CD14-positive monocyte (primary cell): Measurements from ENCODE around the gene JARID2. TPM values are rescaled to one million over a fixed set of nuclear protein-coding genes. Genes with fewer than 3 reads are reported as not detected.

Experiments used
- DNase-seq, 3 donors: peaks; one replicate each; pipeline ENCODE4 v3.0.0-alpha.2; 2011 to 2022
- H2AFZ ChIP-seq: 2 replicates; pipeline ENCODE4 v1.6.0; 2012; ENCODE audit warnings: mild to moderate bottlenecking, low read depth, low read length, inconsistent platforms; ENCODE audit not compliant: insufficient read depth, poor library complexity, severe bottlenecking
- H3K27ac ChIP-seq, 2 donors: 1 replicate in 1 of 2; 2 replicates in 1 of 2; pipeline ENCODE4 v1.5.1; 2012 to 2013; ENCODE audit warnings: low read length in 2 of 2, control low read depth in 1 of 2, inconsistent platforms in 1 of 2, low read depth in 1 of 2, mild to moderate bottlenecking in 1 of 2
- H3K27me3 ChIP-seq, 2 donors: one replicate each; pipeline versions ENCODE4 v1.6.0 to v1.6.1; 2011 to 2013; ENCODE audit warnings: low read length in 2 of 2; ENCODE audit not compliant: control insufficient read depth in 2 of 2, insufficient read depth in 2 of 2
- H3K36me3 ChIP-seq, 2 donors: replicated peaks in 1 of 2; 1 replicate in 1 of 2; 2 replicates in 1 of 2; pipeline versions ENCODE4 v1.5.1 to v1.6.1; 2012 to 2013; ENCODE audit warnings: low read length in 2 of 2, control low read depth in 1 of 2, inconsistent platforms in 1 of 2, mild to moderate bottlenecking in 1 of 2; ENCODE audit not compliant: insufficient read depth in 2 of 2, control insufficient read depth in 1 of 2
- H3K4me1 ChIP-seq, 2 donors: 1 replicate in 1 of 2; 2 replicates in 1 of 2; pipeline versions ENCODE4 v1.5.1 to v1.6.1; 2012 to 2013; ENCODE audit warnings: low read length in 2 of 2, control low read depth in 1 of 2, inconsistent platforms in 1 of 2, mild to moderate bottlenecking in 1 of 2, moderate library complexity in 1 of 2; ENCODE audit not compliant: insufficient read depth in 2 of 2, control insufficient read depth in 1 of 2
- H3K4me2 ChIP-seq: replicated peaks from 2 replicates; pipeline ENCODE3; 2012; ENCODE audit warnings: low read length, moderate library complexity, mild to moderate bottlenecking; ENCODE audit not compliant: poor library complexity, severe bottlenecking; ENCODE audit errors: extremely low read depth
- H3K4me3 ChIP-seq, 3 experiments: fragments of 200-600 bp in 1 of 3; sonication (generic) in 1 of 3; replicated peaks in 1 of 3; 1 replicate in 2 of 3; 2 replicates in 1 of 3; pipeline ENCODE4 v1.5.1; 2011 to 2013; ENCODE audit warnings: low read length in 3 of 3, mild to moderate bottlenecking in 3 of 3, control low read depth in 2 of 3, low read depth in 2 of 3, inconsistent platforms in 1 of 3, moderate library complexity in 1 of 3
- H3K79me2 ChIP-seq: 2 replicates; pipeline ENCODE4 v1.6.0; 2012; ENCODE audit warnings: mild to moderate bottlenecking, control low read depth, inconsistent platforms, low read length, moderate library complexity; ENCODE audit not compliant: insufficient read depth
- H3K9ac ChIP-seq: 2 replicates; pipeline ENCODE4 v1.6.0; 2017; ENCODE audit warnings: low read length, mild to moderate bottlenecking; ENCODE audit not compliant: insufficient read depth, poor library complexity, severe bottlenecking
- H3K9me3 ChIP-seq, 2 donors: replicated peaks in 1 of 2; 1 replicate in 1 of 2; 2 replicates in 1 of 2; pipeline versions ENCODE4 v1.5.1 to v1.6.1; 2012 to 2013; ENCODE audit warnings: low read length in 2 of 2, control low read depth in 1 of 2; ENCODE audit not compliant: control insufficient read depth in 1 of 2, insufficient read depth in 1 of 2
- H4K20me1 ChIP-seq: 2 replicates; pipeline ENCODE4 v1.6.0; 2012; ENCODE audit warnings: mild to moderate bottlenecking, low read length, control low read depth, moderate library complexity; ENCODE audit not compliant: insufficient read depth
- H3K27ac Mint-ChIP-seq, 7 donors: one replicate each; pipeline ENCODE4 v1.8.0; 2020; ENCODE audit warnings: mild to moderate bottlenecking in 7 of 7, mixed read lengths in 7 of 7, moderate library complexity in 6 of 7, inconsistent platforms in 2 of 7
- H3K27me3 Mint-ChIP-seq, 3 donors: one replicate each; pipeline ENCODE4 v1.8.0; 2021 to 2022; ENCODE audit warnings: low read depth in 3 of 3, mild to moderate bottlenecking in 3 of 3, mixed read lengths in 3 of 3, moderate library complexity in 3 of 3, inconsistent platforms in 1 of 3
- H3K36me3 Mint-ChIP-seq, 2 donors: one replicate each; pipeline ENCODE4 v1.8.0; 2020; ENCODE audit warnings: mixed read lengths in 2 of 2, inconsistent platforms in 1 of 2, mild to moderate bottlenecking in 1 of 2
- H3K4me1 Mint-ChIP-seq: one replicate; pipeline ENCODE4 v1.8.0; 2020; ENCODE audit warnings: mild to moderate bottlenecking, mixed read lengths
- H3K4me3 Mint-ChIP-seq, 2 donors: one replicate each; pipeline ENCODE4 v1.8.0; 2020; ENCODE audit warnings: mild to moderate bottlenecking in 2 of 2, mixed read lengths in 2 of 2, moderate library complexity in 1 of 2
- H3K9me3 Mint-ChIP-seq, 7 donors: one replicate each; pipeline ENCODE4 v1.8.0; 2020 to 2022; ENCODE audit warnings: mixed read lengths in 7 of 7, mild to moderate bottlenecking in 6 of 7, moderate library complexity in 6 of 7, inconsistent platforms in 2 of 7
- CTCF ChIP-seq: fragments of 200-600 bp; IDR thresholded peaks from one replicate; pipeline ENCODE4 v1.8.0; 2022; ENCODE audit warnings: antibody characterized with exemption, mild to moderate bottlenecking
- WGBS: methylation state at CpG from one replicate; pipeline ENCODE4 v1.1.5; 2013; ENCODE audit warnings: missing lambda C conversion rate; ENCODE audit not compliant: insufficient coverage; 5-methylcytosine and 5-hydroxymethylcytosine counted together
- intact Hi-C, 2 donors: fragments of 100-400 bp; cut with micrococcal nuclease; formaldehyde crosslinking; loops; one replicate each; pipeline versions ENCODE4 v1.15.0 to v1.15.1; 2023
- polyA plus RNA-seq, 3 donors: library from polyadenylated mRNA; depleted of rRNA in 1 of 3; unstranded in 2 of 3; stranded (reverse) in 1 of 3; fragments of 300-500 nt in 2 of 3; fragments of >200 nt in 1 of 3; fragmentation: Illumina TruSeq in 2 of 3; gene quantifications; 1 replicate in 2 of 3; 2 replicates in 1 of 3; pipeline ENCODE4 v1.2.3, GENCODE V29; 2012 to 2021

JARID2 gene
- polyA plus RNA-seq, 3 donors = 6.8 to 17.5 (median 12.5) TPM

DNA sequence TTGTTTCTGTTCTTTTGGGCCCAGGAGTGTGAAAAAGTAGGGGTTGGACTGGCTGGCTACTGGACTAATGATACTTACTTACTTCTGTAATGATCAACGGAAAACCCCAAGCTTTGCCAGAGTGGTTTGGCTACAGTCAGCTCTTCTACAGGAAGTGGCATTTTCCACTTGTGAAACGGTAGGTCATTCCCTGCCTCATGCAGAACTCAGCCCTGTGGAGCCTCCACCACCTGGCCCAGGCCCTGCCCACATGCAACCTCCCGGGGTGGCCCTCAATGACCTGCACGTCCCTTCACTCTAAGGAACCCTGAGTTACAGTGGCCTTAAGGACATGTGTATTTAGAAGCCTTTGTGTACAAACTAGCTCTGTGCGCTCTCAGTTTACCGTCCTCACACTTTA, 276.6 kb downstream of the JARID2 start:
- Histone ChIP-seq H3K4me3 (no peak overlapping the region), H3K4me1 (peaks cover 0 to 8% of the 10 kb centered on the region in 2 donors), H3K9me3 (no peaks in the 10 kb centered on the region), H3K27me3 (no peaks in the 10 kb centered on the region), H3K4me2 (no peak overlapping the region), H3K27ac (peak overlapping the region in 1 of 2 donors; percentile 57), H4K20me1 (peaks cover 63% of the 10 kb centered on the region), H3K36me3 (peaks cover 79 to 94% of the 10 kb centered on the region in 2 donors), H3K9ac (no peak overlapping the region), H3K79me2 (no peaks in the 10 kb centered on the region), H2AFZ (no peak overlapping the region)
- peaks cover 83 to 90% of the 10 kb centered on the region in 2 donors for H3K36me3 Mint-ChIP-seq
- no peak overlapping the region for H3K4me3 Mint-ChIP-seq
- intact Hi-C loops = no loop called here
- H3K4me1 Mint-ChIP-seq = peaks cover 13% of the 10 kb centered on the region
- peak overlapping the region; percentile 27 to 82 (median 70) for H3K27ac Mint-ChIP-seq
- TF ChIP-seq CTCF = no peak
- H3K9me3 Mint-ChIP-seq = peaks cover 0 to 4% (median 2%) of the 10 kb centered on the region in 7 donors
- peaks cover 0 to 2% (median 2%) of the 10 kb centered on the region in 3 donors for H3K27me3 Mint-ChIP-seq
- 7% methylated on average over 3 of the region's 6 CpGs for WGBS
- DNase-seq = peak in 1 of 3 donors; percentile 51

DNA sequence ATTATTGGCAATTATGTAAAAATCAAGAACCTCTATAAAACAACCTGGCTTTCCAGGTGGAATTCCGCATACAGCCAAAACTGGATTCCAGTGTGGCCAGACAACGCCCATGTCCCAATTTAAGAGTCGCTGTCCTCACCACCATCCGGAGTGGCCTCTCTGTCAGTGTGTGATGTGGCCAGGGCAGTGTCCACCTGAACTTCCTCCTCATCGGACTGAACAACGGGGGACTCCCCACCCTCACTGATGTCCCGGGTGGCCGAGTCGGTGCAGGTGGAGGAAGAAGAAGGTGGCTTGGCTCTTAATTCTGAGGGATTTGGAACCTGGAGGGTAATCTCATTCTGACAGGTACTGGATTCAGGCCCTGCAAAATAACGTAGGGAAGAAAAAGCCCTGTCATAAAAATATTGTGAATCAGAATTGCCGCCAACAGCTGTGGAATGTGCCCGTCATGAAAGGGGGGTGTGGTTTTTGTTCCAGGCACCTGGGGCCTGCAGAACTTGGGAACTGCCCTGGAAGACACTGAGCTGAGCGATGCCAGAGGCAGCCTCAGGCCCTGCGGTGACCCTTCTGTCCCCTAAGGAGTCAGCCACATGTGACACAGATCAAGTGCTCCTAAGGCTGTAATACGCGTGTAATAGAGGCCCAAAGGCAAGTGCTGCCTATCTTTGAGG, 277.1 kb downstream of the JARID2 start:
- H3K36me3 Mint-ChIP-seq = peaks cover 80 to 87% of the 10 kb centered on the region in 2 donors
- H4K20me1 ChIP-seq = peaks cover 57% of the 10 kb centered on the region
- H3K27me3 Mint-ChIP-seq = peaks cover 0 to 2% (median 0%) of the 10 kb centered on the region in 3 donors
- H3K27ac Mint-ChIP-seq = peak overlapping the region in 5 of 7 donors; percentile 63 to 82 (median 72)
- H2AFZ ChIP-seq = no peak overlapping the region
- no peak overlapping the region for H3K9ac ChIP-seq
- H3K9me3 ChIP-seq = no peaks in the 10 kb centered on the region
- H3K4me1 ChIP-seq = peaks cover 0 to 8% of the 10 kb centered on the region in 2 donors
- H3K27me3 ChIP-seq = no peaks in the 10 kb centered on the region
- peaks cover 73 to 91% of the 10 kb centered on the region in 2 donors for H3K36me3 ChIP-seq
- H3K4me1 Mint-ChIP-seq = peaks cover 13% of the 10 kb centered on the region
- 95% methylated on average over 11 of the region's 16 CpGs for WGBS
- H3K4me2 ChIP-seq = no peak overlapping the region
- no peak overlapping the region for H3K4me3 ChIP-seq
- TF ChIP-seq CTCF = no peak
- H3K79me2 ChIP-seq = no peaks in the 10 kb centered on the region
- no peak overlapping the region for H3K4me3 Mint-ChIP-seq
- H3K9me3 Mint-ChIP-seq = peaks cover 0 to 4% (median 2%) of the 10 kb centered on the region in 7 donors
- intact Hi-C loops = no loop called here
- no peak for DNase-seq
- peak overlapping the region in 1 of 2 donors; percentile 57 for H3K27ac ChIP-seq
